CD4-positive, alpha-beta T cell treated with Interleukin-6 for 4 hours (primary cell): ENCODE measurements around the gene RER1.

Source experiments
- DNase-seq: peaks from one replicate; pipeline ENCODE4 v3.0.0-alpha.2; 2020; ENCODE audit warnings: mixed read lengths

Gene RER1

DNA sequence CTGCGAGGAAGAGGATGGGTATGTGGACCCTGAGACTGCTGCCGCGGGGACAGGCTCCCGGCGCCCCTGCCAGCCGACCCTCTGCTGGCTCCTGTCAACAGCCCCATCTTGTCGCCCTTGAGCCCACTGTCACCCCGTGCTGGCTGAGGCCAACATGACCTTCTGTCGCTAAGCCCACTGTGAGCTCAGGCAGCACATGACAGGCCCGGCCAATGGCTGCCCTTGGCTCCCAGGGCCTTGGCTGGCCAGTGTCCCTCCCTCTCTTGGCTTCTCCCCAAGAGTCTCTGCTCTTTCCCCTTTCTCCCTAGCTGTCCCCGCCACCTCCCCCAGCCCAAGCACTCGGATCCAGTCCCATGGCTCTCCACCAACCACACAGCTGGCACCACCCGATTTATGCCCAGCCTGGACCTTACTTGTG, 17.2 kb downstream of the RER1 start:
- no peak for DNase-seq

GRCh38 chr1:2409745-2410144, 18.1 kb downstream of the RER1 start:
- no peak for DNase-seq

DNA sequence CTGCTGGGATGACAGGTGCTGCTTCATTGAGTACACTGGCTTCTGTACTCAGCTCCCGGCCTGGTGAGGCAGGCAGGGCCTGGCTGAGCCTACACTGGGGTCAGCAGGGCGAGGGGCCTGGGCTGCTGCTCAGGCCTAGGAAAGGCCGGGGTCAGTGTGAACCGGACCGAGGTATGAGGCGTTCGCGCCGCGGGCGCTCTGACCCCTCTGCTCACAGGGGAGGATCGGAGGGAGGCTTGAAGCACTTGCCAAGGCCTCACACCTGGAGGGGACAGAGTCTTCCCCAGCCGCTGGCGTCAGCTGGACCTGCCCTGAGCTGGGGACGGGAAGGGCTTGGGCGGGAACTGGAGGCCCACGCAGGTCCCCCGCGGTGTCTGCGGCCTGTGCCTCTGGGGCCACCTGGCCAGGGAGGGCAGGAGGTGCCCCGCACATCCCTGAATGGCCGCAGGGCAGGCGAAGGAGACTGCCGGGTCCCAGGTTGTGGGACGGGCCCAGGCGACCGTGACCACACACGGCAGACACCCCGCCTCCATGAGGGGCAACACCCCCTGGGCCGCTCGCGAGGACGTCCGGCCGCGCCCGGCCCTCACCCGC, 20.3 kb downstream of the RER1 start:
- no peak for DNase-seq

DNA sequence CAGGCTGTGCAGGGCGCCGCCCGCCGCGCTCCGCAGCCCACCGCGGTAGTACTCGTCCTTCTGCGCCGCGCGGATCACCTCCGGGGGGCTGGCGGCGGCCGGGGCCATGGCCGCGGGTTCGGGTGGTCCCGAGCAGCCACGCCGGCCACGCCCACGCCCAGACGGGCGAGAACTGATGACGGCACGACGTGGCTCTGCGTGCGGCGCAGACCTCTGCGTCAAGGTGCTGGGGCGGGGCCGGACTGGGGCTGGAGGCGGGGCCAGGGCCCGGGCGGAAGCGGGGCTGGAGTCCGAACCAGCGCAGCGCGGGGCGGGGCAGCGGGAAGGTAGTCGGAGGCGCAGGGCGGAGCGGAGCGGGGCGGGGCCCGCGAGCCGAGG, 20.7 kb downstream of the RER1 start, which contains the start of gene PEX10:
PEX10 (minus strand) TSS at position 170 of the 378 bp plus-strand sequence; CDS start at position 108, 62 bp downstream.
- peak; percentile 99 for DNase-seq

- no peak for DNase-seq
Measured at GRCh38 chr1:2412773-2413494, 21.3 kb downstream of the RER1 start.

DNA sequence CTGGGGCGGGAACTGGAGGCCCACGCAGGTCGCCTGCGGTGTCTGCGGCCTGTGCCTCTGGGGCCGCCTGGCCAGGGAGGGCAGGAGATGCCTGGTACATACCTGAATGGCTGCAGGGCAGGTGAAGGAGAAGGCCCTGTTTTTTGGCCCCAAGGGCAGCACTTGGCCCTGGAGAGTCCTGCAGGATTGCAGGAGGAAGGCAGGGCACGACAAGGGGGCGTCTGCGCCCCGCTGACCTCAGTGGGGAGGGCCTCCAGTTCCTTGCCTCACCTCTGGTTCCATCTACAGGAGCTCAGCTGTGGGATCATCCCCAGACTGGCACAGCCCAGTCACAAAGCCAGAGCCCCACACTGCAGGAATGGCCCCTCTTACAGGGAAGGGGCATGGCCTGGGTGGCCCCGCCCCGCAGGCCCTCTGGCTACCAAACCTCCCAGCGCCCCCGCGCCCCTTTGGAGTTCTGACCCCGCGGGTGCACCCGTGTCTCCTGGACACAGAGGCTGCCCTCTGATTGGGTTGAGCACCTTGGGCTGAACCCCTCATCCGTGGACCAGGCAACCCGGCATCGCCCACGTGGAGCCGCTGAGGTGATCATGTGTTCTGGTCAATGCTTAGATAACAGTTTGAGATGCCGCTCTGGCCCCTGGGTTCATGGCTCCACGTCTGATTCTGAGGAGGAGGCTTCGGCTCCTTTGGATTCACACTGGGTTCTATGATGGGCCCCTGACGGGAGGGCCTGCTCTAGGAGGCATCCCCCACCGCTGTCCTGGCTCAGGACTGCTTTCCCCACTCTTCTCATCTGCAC, 22.1 kb downstream of the RER1 start:
- DNase-seq: no peak

GRCh38 chr1:2414297-2414958, 22.8 kb downstream of the RER1 start:
- DNase-seq: peak; percentile 87

- DNase-seq: peak; percentile 20
Measured at GRCh38 chr1:2415337-2415736, 23.7 kb downstream of the RER1 start.

DNA sequence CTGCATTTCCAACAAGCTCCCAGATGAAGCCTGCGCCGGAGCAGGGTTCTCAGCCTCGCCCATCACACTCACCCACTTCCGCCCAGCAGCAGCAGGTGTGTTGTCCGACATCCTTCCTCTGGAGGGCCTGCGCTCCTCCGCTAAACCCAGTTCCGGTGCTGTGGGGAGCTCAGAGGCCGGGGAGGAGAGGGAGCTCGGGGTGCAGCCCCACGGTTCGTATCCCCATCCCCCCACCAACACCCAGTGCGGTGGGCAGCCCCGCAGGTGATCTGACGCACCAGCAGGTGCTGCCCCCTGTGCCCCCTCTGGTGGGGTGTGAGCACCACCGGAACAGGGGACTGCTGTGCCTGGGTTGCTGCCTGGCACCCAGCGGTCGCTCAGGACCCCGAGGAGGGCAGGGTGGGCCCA, 24.2 kb downstream of the RER1 start:
- peak; percentile 66 for DNase-seq

DNA sequence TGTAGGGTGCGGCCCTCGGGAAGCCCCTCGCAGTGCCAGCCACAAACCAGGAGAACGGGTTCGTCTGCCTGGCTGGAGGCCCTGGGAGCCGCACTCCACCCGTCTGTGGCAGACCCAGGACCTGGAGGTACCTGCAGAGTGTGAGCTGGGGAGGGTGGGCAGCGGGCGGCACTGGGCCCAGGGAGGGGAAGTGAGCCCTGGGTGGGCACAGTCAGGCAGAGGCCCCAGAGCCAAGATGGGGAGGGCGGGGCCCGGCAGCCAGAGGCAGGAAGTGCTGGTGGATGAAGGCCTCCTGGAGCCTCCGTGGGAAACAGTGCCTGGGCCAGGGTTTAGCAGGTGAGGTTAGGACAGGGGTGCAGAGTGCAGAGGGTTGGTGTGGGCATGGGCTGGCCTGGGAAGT, 24.8 kb downstream of the RER1 start:
- DNase-seq: peak; percentile 63

DNA sequence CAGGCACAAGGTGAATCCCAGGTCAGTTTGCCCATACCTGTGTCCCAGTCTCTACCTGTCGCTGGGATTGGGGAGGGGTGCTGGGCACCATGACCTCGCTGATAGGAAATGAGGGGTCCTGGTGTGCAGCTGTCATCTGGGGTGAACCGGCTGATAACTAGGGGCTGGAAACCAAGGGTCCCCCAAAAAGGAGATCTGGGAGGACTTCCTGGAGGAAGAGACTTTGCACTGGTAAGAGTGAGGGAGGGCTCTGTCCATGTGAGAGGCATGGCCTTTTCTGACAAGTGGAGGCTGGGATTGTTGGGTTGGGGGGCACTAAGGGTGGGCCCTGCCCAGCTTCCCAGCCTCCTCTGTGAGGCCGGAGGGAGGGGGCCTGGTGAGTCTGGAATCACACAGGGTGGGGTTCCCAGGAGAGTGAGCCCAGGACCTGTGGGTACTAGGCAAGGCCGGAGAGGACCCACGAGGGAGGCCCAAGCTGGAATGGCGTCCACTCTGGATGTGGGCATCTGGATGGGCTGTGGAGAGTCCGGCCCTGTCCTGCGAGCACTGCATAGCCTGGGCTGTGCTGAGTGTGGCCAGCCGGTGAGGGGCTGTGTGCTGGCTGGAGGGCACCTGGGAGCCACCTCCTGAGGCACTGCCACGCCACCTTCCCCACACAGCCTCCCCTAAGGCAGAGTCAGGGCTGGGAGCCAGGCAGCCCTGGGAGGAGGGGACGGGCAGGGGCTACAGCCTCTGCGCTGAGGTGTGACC, 25.6 kb downstream of the RER1 start:
- no peak for DNase-seq

DNA sequence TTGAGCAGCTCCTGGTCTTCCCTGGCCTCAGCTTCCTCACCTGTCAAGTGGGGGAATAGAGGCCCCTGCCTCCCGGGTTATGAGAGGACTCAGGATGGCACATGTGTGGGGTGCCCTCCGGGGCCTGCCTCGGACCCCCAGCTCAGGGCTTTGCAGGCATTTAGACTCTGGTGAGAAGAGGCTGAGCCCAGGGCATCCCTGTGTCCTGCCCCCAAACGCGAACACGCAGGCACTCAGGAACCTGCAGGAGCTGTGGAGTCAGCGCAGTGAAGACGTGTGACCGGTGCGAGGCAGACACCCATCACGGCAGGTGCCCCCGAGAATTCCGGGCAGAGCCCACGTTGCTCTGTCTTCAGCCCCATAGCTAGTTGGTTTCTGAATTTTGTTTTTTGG, 26.2 kb downstream of the RER1 start:
- DNase-seq: no peak

DNA sequence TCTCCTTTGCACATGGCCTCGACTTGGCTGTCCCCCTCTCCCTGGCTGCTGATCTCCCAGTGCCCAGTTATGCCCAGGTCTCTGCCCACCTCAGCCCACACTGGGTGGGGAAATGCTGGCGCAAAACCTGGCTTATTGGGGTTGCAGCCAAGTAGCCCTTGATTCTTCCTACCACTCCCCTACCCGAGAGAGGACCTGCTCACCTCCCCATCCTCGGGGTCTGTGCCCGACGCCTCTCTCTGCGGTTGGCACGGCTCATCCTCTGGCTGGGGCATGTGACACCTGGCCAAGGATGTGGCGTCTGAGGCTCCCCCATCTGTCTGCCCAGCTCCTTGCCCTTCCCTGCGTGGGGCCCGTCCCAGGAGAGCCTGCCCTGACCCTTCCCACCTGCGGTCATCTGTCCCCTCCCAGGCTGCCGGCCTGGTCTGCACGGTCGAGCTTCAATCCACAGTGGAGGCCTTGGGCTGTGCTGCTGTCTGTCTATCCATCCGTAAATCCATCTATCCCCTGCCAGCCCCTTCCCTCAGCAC, 27.2 kb downstream of the RER1 start:
- no peak for DNase-seq

DNA sequence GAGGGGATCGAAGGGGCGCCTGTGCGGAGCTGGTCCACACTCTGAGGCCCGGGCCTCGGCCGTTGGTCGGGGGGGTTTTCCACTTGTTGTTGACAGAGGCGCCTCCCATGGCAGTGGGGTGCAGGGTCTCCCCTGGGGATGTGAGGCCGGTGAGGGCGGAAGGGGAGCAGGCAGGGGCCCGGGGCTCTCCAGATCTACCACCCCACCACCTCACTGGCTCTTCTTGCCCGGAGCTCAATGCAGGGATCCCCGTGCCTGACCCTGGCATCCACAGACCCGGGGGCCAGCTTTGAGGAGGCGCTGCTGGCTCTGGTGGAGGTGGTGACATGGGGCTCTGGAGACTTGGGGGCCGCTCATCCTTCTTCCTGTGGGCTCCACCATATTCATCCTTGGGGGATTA, 27.8 kb downstream of the RER1 start:
- DNase-seq: no peak

GRCh38 chr1:2422523-2422922, 30.9 kb downstream of the RER1 start:
- no peak for DNase-seq

GRCh38 chr1:2425892-2426291, 34.3 kb downstream of the RER1 start:
- DNase-seq: no peak

DNA sequence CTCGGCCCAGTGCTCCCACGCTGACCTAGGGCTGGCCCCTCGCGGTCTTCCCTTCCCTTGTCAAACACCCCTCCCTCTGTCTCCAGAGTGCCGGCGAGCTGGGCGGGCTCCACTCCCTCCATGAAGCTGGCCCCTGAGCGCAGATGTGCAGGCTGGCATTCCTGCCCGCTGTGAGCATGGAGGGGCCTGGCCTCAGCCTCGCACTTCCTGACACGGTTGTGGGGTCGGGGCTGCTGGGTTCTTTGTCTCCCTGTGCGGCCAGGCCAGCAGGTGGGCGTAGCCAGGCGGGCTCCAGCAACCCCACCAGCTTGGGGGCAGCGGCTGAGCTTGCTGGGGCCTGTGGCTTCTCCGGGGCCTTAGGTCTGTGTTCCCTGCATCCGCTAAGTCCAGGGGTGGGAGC, 34.9 kb downstream of the RER1 start:
- DNase-seq: no peak

GRCh38 chr1:2427051-2427450, 35.4 kb downstream of the RER1 start:
- no peak for DNase-seq

- DNase-seq: no peak
Measured at GRCh38 chr1:2427976-2428375, 36.3 kb downstream of the RER1 start.

DNA sequence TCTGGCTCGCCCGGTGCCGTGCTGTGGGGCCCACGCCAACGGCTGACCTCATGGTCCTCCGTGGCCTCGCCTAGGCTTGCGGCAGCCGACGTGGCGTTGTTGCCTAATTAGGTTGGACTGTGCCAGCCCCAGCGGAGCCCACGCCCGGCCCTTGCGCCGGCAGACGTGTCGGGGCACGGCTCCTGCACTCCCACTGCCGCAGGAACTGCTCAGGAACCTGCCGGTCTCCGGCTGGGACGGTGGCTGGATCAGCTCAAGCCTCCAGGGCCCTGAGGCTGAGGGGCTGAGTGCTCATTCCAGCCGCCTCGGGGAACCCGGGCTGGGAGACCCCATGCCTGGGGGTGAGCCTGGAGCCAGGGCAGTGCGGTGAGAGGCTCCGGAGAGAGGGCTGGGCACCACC, 36.8 kb downstream of the RER1 start:
- no peak for DNase-seq

DNA sequence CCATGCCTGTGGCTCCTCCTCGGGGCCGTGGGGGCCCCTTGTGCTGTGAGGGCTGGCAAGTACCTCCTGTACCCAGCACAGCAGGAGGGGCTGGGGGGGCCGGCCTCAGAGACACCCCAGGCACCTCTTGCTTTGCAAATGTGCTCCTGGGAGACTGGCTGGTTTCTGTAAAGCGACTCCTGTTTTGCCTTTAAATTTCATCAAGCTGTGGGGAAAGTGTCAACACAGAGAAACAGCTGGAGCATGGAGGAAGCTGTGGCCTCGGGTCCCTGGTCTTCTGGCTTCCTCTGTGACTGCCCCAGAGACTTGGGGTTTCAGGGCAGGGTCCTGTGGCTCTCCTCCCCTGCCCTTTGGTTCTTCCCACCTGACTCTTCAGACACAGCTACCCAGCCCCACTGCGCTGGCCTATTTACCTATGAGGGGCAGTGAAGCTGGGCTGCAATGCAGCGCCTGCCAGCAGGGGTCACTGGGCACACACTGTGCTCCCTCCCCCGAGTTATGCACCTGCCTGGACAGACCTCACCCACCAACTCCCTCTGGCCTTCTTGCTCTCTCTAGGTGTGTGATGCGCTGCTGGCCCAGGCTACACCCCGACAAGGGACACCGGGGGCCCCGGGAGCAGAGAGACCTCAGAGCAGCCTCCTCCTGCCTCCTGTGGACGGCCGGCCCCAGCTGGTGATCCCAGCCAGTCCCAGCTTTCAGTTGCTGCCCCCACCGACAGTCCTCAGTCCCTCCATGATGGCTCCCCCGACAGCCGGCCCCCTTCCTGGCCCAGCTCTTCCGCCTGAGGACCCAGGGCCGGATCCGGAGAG, 38.3 kb downstream of the RER1 start:
- DNase-seq: no peak

- DNase-seq: no peak
Measured at GRCh38 chr1:2430592-2430973, 38.9 kb downstream of the RER1 start.
